GM18519 (cell line): Measurements from ENCODE around the gene BRD8.
"Not testable (repeated sequence)": the region's sequence is repeated elsewhere in the genome, so short reads cannot be mapped to it uniquely, and the experiment has no call there.

ENCODE experiments used
- ATAC-seq: cut with Tn5 transposase; IDR thresholded peaks from one replicate; pipeline ENCODE4 v1.9.1; 2021; ENCODE audit warnings: mild to moderate bottlenecking, moderate library complexity; ENCODE audit not compliant: unreplicated experiment, low FRiP score

Gene BRD8

GRCh38 chr5:138169124-138169523, 9.3 kb downstream of the BRD8 start:
- ATAC-seq, result no peak

- ATAC-seq, result no peak
Observed at GRCh38 chr5:138163721-138164120, 14.7 kb downstream of the BRD8 start.

- no peak for ATAC-seq
Observed at GRCh38 chr5:138160706-138161105, 17.7 kb downstream of the BRD8 start.

- no peak for ATAC-seq
Observed at GRCh38 chr5:138159666-138160065, 18.8 kb downstream of the BRD8 start.

- ATAC-seq, result no peak
Observed at GRCh38 chr5:138157626-138158025, 20.8 kb downstream of the BRD8 start.

- not testable (repeated sequence) for ATAC-seq
Observed at GRCh38 chr5:138155977-138156376, 22.5 kb downstream of the BRD8 start.

- no peak for ATAC-seq
Observed at GRCh38 chr5:138149530-138149929, 28.9 kb downstream of the BRD8 start.

- ATAC-seq, result no peak
Observed at GRCh38 chr5:138148811-138149210, 29.6 kb downstream of the BRD8 start.

- ATAC-seq, result not testable (repeated sequence)
Observed at GRCh38 chr5:138143578-138143977, 34.9 kb downstream of the BRD8 start.

GRCh38 chr5:138141734-138142133, 36.7 kb downstream of the BRD8 start:
- no peak for ATAC-seq

GRCh38 chr5:138140268-138140667, 38.2 kb downstream of the BRD8 start:
- no peak for ATAC-seq

- ATAC-seq, result no peak
Observed at GRCh38 chr5:138139781-138140090, 38.7 kb downstream of the BRD8 start.

GRCh38 chr5:138138949-138139780, 39.3 kb downstream of the BRD8 start, which contains the start of gene NME5:
Gene NME5 (minus strand): TSS chr5:138139428. CDS start chr5:138138780, 648 bp downstream.
- no peak for ATAC-seq

GRCh38 chr5:138132543-138132942, 45.9 kb downstream of the BRD8 start:
- no peak for ATAC-seq

GRCh38 chr5:138129347-138129746, 49.1 kb downstream of the BRD8 start:
- no peak for ATAC-seq

- ATAC-seq, result no peak
Observed at GRCh38 chr5:138128334-138128733, 50.1 kb downstream of the BRD8 start.

GRCh38 chr5:138115254-138115653, 63.2 kb downstream of the BRD8 start:
- ATAC-seq, result no peak

- ATAC-seq, result no peak
Observed at GRCh38 chr5:138111937-138112336, 66.5 kb downstream of the BRD8 start.

- no peak for ATAC-seq
Observed at GRCh38 chr5:138111181-138111580, 67.2 kb downstream of the BRD8 start.

GRCh38 chr5:138110266-138110963, 68.0 kb downstream of the BRD8 start:
- no peak for ATAC-seq

- no peak for ATAC-seq
Observed at GRCh38 chr5:138109463-138110265, 68.8 kb downstream of the BRD8 start.
